Spinal cord (tissue), 10 donors: ENCODE results near the gene SCD. TPM values are rescaled to one million over a fixed set of nuclear protein-coding genes. Genes with fewer than 3 reads are reported as not detected.
A peak's percentile ranks its signal among the peaks of the same experiment; 100 is the strongest.

ENCODE experiments used
- DNase-seq, 6 donors: peaks; one replicate each; pipeline versions ENCODE4 v3.0.0 to v3.0.0-alpha.2; 2013 to 2015; ENCODE audit warnings: low spot score in 6 of 6, low read depth in 4 of 6
- H3K27ac ChIP-seq: one replicate; pipeline ENCODE4 v1.5.1; 2013; ENCODE audit warnings: low read depth, low read length, control low read depth
- H3K27me3 ChIP-seq: one replicate; pipeline ENCODE4 v1.6.1; 2013; ENCODE audit warnings: low read length; ENCODE audit not compliant: control insufficient read depth, insufficient read depth
- H3K36me3 ChIP-seq: one replicate; pipeline ENCODE4 v1.6.1; 2013; ENCODE audit warnings: low read length; ENCODE audit not compliant: control insufficient read depth, insufficient read depth
- H3K4me1 ChIP-seq: one replicate; pipeline ENCODE4 v1.6.1; 2013; ENCODE audit warnings: low read length; ENCODE audit not compliant: control insufficient read depth, insufficient read depth
- H3K4me3 ChIP-seq: one replicate; pipeline ENCODE4 v1.5.1; 2013; ENCODE audit warnings: low read depth, low read length, control low read depth
- H3K9me3 ChIP-seq: one replicate; pipeline ENCODE4 v1.6.1; 2013; ENCODE audit warnings: low read length; ENCODE audit not compliant: control insufficient read depth, insufficient read depth
- whole genome bisulfite sequencing: methylation state at CpG from one replicate; pipeline ENCODE4 v1.1.5; 2013; ENCODE audit warnings: missing lambda C conversion rate; ENCODE audit not compliant: insufficient coverage; 5-methylcytosine and 5-hydroxymethylcytosine counted together
- polyA plus RNA-seq, 2 donors: library from polyadenylated mRNA; unstranded; fragments of 120-200 nt; gene quantifications; one replicate each; pipeline ENCODE4 v1.2.1, GENCODE V29; 2013; ENCODE audit not compliant: insufficient read length in 2 of 2
- total RNA-seq, 2 donors: library from RNA; depleted of rRNA in 1 of 2; stranded (reverse); fragments of 120-200 nt in 1 of 2; fragments of >200 nt in 1 of 2; gene quantifications; one replicate each; pipeline versions ENCODE4 v1.2.3 to v1.2.4, GENCODE V29; 2013 to 2014
- donor health status: healthy.

Gene SCD
- total and polyA plus RNA-seq, 4 donors, result 172 to 662 (median 357) TPM

- H3K4me3 ChIP-seq, result peak overlapping the region; percentile 86
- DNase-seq, result peak in 2 of 6 donors; percentile 46 to 59
- no peaks in the 10 kb centered on the region for H3K27me3 ChIP-seq
- H3K27ac ChIP-seq, result peak overlapping the region; percentile 57
- H3K9me3 ChIP-seq, result no peaks in the 10 kb centered on the region
- WGBS, result 0% methylated on average over 21 of the region's 32 CpGs
- H3K36me3 ChIP-seq, result peaks cover 19% of the 10 kb centered on the region
- peaks cover 37% of the 10 kb centered on the region for H3K4me1 ChIP-seq
Observed at GRCh38 chr10:100347568-100348195, 649 bp downstream of the SCD start.

- WGBS, result 24% methylated on average over 3 of the region's 3 CpGs
- Histone ChIP-seq H3K27me3 (no peaks in the 10 kb centered on the region), H3K4me1 (peaks cover 37% of the 10 kb centered on the region), H3K36me3 (peaks cover 22% of the 10 kb centered on the region), H3K4me3 (peak overlapping the region; percentile 86), H3K9me3 (no peaks in the 10 kb centered on the region), H3K27ac (peak overlapping the region; percentile 57)
- no peak for DNase-seq
Observed at GRCh38 chr10:100348389-100348927, 1.4 kb downstream of the SCD start.

GRCh38 chr10:100349087-100349486 lies 2.1 kb downstream of the SCD start:
- WGBS, result 34% methylated on average over 5 of the region's 5 CpGs
- Histone ChIP-seq H3K4me1 (peaks cover 37% of the 10 kb centered on the region), H3K36me3 (peaks cover 29% of the 10 kb centered on the region), H3K9me3 (no peaks in the 10 kb centered on the region), H3K4me3 (peak overlapping the region; percentile 86), H3K27ac (peak overlapping the region; percentile 27), H3K27me3 (no peaks in the 10 kb centered on the region)
- DNase-seq, result no peak

GRCh38 chr10:100349672-100350071 lies 2.6 kb downstream of the SCD start:
- no peak for DNase-seq
- peaks cover 34% of the 10 kb centered on the region for H3K36me3 ChIP-seq
- H3K4me3 ChIP-seq, result peak overlapping the region; percentile 86
- H3K27ac ChIP-seq, result peak overlapping the region; percentile 27
- H3K9me3 ChIP-seq, result no peaks in the 10 kb centered on the region
- 51% methylated on average over 3 of the region's 3 CpGs for WGBS
- peaks cover 37% of the 10 kb centered on the region for H3K4me1 ChIP-seq
- no peaks in the 10 kb centered on the region for H3K27me3 ChIP-seq

GRCh38 chr10:100350914-100351485 lies 4.0 kb downstream of the SCD start:
- DNase-seq, result no peak
- WGBS, result 11% methylated on average over 5 of the region's 5 CpGs
- Histone ChIP-seq H3K27ac (peak overlapping the region; percentile 17), H3K9me3 (no peaks in the 10 kb centered on the region), H3K27me3 (no peaks in the 10 kb centered on the region), H3K4me1 (peaks cover 32% of the 10 kb centered on the region), H3K36me3 (peaks cover 44% of the 10 kb centered on the region), H3K4me3 (peak overlapping the region; percentile 6)

- DNase-seq, result no peak
- no peaks in the 10 kb centered on the region for H3K9me3 ChIP-seq
- H3K4me1 ChIP-seq, result peaks cover 20% of the 10 kb centered on the region
- no peak overlapping the region for H3K27ac ChIP-seq
- H3K36me3 ChIP-seq, result peaks cover 61% of the 10 kb centered on the region
- no peaks in the 10 kb centered on the region for H3K27me3 ChIP-seq
- H3K4me3 ChIP-seq, result no peak overlapping the region
- 93% methylated on average over 4 of the region's 6 CpGs for WGBS
Observed at GRCh38 chr10:100353770-100354485, 6.9 kb downstream of the SCD start.

GRCh38 chr10:100355086-100355485 lies 8.1 kb downstream of the SCD start:
- WGBS, result 96% methylated on average over 4 of the region's 4 CpGs
- Histone ChIP-seq H3K36me3 (peaks cover 63% of the 10 kb centered on the region), H3K4me1 (peaks cover 15% of the 10 kb centered on the region)

GRCh38 chr10:100356067-100357017 lies 9.3 kb downstream of the SCD start:
- H3K36me3 ChIP-seq, result peaks cover 69% of the 10 kb centered on the region
- no peak overlapping the region for H3K4me3 ChIP-seq
- H3K9me3 ChIP-seq, result no peaks in the 10 kb centered on the region
- no peak for DNase-seq
- H3K27me3 ChIP-seq, result no peaks in the 10 kb centered on the region
- peaks cover 8% of the 10 kb centered on the region for H3K4me1 ChIP-seq
- H3K27ac ChIP-seq, result no peak overlapping the region
- WGBS, result 96% methylated on average over 7 of the region's 14 CpGs

More at GRCh38 chr10:100355086-100355485, 8.1 kb downstream of the SCD start:
- no peaks in the 10 kb centered on the region for H3K9me3 ChIP-seq
- H3K4me3 ChIP-seq, result no peak overlapping the region
- no peaks in the 10 kb centered on the region for H3K27me3 ChIP-seq
- H3K27ac ChIP-seq, result no peak overlapping the region
- no peak for DNase-seq
